Spleen (tissue), 11 donors: Measurements from ENCODE around the gene USP32. TPM values are rescaled to one million over a fixed set of nuclear protein-coding genes. Genes with fewer than 3 reads are reported as not detected.

Source experiments
- DNase-seq: peaks from one replicate; pipeline ENCODE4 v3.0.0-alpha.2; 2020
- H3K27ac ChIP-seq, 8 donors: fragments of 200-600 bp; sonication (generic) in 7 of 8; 1 replicate in 4 of 8; 2 replicates in 4 of 8; pipeline versions ENCODE4 v1.5.0 to v1.8.0; 2016 to 2021; ENCODE audit warnings: inconsistent platforms in 4 of 8, mild to moderate bottlenecking in 4 of 8, moderate library complexity in 1 of 8
- H3K27me3 ChIP-seq, 7 donors: fragments of 200-600 bp; sonication (generic) in 6 of 7; replicated peaks in 1 of 7; 1 replicate in 4 of 7; 2 replicates in 3 of 7; pipeline versions ENCODE4 v1.5.0 to v1.8.0; 2016 to 2021; ENCODE audit warnings: inconsistent platforms in 3 of 7, mild to moderate bottlenecking in 1 of 7
- H3K36me3 ChIP-seq, 6 donors: fragments of 200-600 bp; sonication (generic) in 5 of 6; 1 replicate in 4 of 6; 2 replicates in 2 of 6; pipeline versions ENCODE4 v1.5.0 to v1.8.0; 2016 to 2021; ENCODE audit warnings: inconsistent platforms in 2 of 6
- H3K4me1 ChIP-seq, 6 donors: fragments of 200-600 bp; sonication (generic) in 5 of 6; 1 replicate in 3 of 6; 2 replicates in 3 of 6; pipeline versions ENCODE4 v1.5.0 to v1.8.0; 2016 to 2021; ENCODE audit warnings: inconsistent platforms in 3 of 6
- H3K4me3 ChIP-seq, 8 donors: fragments of 200-600 bp; sonication (generic) in 7 of 8; 1 replicate in 4 of 8; 2 replicates in 4 of 8; pipeline versions ENCODE4 v1.5.0 to v1.8.0; 2016 to 2021; ENCODE audit warnings: inconsistent platforms in 4 of 8, mild to moderate bottlenecking in 4 of 8, moderate library complexity in 2 of 8
- H3K9me3 ChIP-seq, 8 donors: fragments of 200-600 bp; sonication (generic) in 7 of 8; 1 replicate in 4 of 8; 2 replicates in 4 of 8; pipeline versions ENCODE4 v1.5.0 to v1.8.0; 2016 to 2021; ENCODE audit warnings: inconsistent platforms in 4 of 8
- POLR2A ChIP-seq, 3 donors: fragments of 450-650 bp; IDR thresholded peaks; one replicate each; pipeline ENCODE4 v1.5.1; 2017; ENCODE audit warnings: antibody characterized with exemption in 3 of 3, mild to moderate bottlenecking in 1 of 3
- POLR2AphosphoS5 ChIP-seq, 3 donors: sonication (generic); formaldehyde crosslinking; IDR thresholded peaks; one replicate each; pipeline ENCODE4 v1.5.1; 2017; ENCODE audit warnings: antibody characterized with exemption in 3 of 3
- WGBS, 5 donors: extraction: QIAGEN DNeasy Blood & Tissue Kit in 3 of 5; methylation state at CpG; one replicate each; pipeline versions ENCODE4 v1.1.5 to v1.1.7; 2013 to 2018; 5-methylcytosine and 5-hydroxymethylcytosine counted together
- intact Hi-C: fragments of 100-400 bp; cut with DNase I; formaldehyde crosslinking; loops from one replicate; pipeline ENCODE4 v1.15.0; 2023; ENCODE audit warnings: low total_unique reads
- polyA plus RNA-seq, 3 donors: library from polyadenylated mRNA; stranded (reverse); fragments of 200-250 nt; gene quantifications; one replicate each; pipeline ENCODE4 v1.2.1, GENCODE V29; 2013
- total RNA-seq, 7 donors: library from RNA; depleted of rRNA in 3 of 7; stranded (reverse); fragments of >200 nt in 3 of 7; fragmentation: NEBNext Ultra II Directional in 4 of 7; extraction: Animal tissue kit (Norgen Biotek cat#: 25700) in 4 of 7; gene quantifications; one replicate each; pipeline versions ENCODE4 v1.1.0 to v1.2.1, GENCODE V29; 2016 to 2021
- TF ChIP-seq, protein P1 (sequence below), 11 experiments: fragments of 200-600 bp in 7 of 11; fragments of 450-650 bp in 4 of 11; sonication (generic) in 4 of 11; IDR thresholded peaks in 8 of 11; conservative IDR thresholded peaks in 3 of 11; 1 replicate in 7 of 11; 2 replicates in 4 of 11; pipeline versions ENCODE4 v1.4.0 to v1.8.0; 2016 to 2021; ENCODE audit warnings: antibody characterized with exemption in 11 of 11, inconsistent platforms in 4 of 11, mild to moderate bottlenecking in 1 of 11
- donor health status: healthy with polysubstance abuse.
- donor health status: DM: no; HTN: no; CAD: no; lungs with moderate emphysema.
- donor health status: DM: no; HTN: no; CAD: no.
- donor health status: Bipolar disorder and iron deficiency.
- donor health status: healthy.
- donor health status: DM: no; HTN: no; CAD: no.
- donor health status: DM: yes; HTN: yes; CAD: no.

The USP32 gene
- total and polyA plus RNA-seq, 10 donors = 7.3 to 115 (median 79.8) TPM

DNA sequence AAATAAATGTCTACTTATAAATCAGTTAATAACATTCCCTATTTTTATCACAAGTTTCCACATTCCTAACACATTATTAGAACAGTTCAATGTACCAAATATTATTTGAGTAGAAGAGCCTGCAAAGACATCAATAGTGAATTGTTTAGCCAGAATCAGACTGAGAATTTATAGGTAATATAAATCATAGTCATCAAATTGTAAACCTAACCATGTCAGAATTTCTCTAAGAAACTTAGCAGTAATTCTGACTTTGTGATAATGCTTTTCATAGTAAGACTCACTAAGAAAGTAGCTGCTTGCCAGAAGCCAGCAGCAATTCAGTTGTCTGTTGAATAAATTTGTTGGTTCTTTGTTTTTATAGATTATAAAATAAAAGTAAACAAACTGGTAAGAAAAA is 111.3 kb downstream of the USP32 start:
- Histone ChIP-seq H3K4me3 (no peak overlapping the region), H3K4me1 (peaks cover 0 to 10% (median 0%) of the 10 kb centered on the region in 6 donors), H3K36me3 (peaks cover 0 to 33% (median 2%) of the 10 kb centered on the region in 6 donors), H3K27me3 (no peaks in the 10 kb centered on the region), H3K27ac (no peak overlapping the region), H3K9me3 (no peaks in the 10 kb centered on the region)
- intact Hi-C loops = no loop called here
- no peak for TF ChIP-seq POLR2A (IDR thresholded peaks at IDR 0.05)
- no peak for TF ChIP-seq POLR2AphosphoS5 (IDR thresholded peaks at IDR 0.05)
- TF ChIP-seq, protein P1, sequence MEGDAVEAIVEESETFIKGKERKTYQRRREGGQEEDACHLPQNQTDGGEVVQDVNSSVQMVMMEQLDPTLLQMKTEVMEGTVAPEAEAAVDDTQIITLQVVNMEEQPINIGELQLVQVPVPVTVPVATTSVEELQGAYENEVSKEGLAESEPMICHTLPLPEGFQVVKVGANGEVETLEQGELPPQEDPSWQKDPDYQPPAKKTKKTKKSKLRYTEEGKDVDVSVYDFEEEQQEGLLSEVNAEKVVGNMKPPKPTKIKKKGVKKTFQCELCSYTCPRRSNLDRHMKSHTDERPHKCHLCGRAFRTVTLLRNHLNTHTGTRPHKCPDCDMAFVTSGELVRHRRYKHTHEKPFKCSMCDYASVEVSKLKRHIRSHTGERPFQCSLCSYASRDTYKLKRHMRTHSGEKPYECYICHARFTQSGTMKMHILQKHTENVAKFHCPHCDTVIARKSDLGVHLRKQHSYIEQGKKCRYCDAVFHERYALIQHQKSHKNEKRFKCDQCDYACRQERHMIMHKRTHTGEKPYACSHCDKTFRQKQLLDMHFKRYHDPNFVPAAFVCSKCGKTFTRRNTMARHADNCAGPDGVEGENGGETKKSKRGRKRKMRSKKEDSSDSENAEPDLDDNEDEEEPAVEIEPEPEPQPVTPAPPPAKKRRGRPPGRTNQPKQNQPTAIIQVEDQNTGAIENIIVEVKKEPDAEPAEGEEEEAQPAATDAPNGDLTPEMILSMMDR (IDR thresholded peaks at IDR 0.05 in 8 of 11, conservative IDR thresholded peaks at IDR 0.05 in 3 of 11) = no peak
- DNase-seq = no peak

DNA sequence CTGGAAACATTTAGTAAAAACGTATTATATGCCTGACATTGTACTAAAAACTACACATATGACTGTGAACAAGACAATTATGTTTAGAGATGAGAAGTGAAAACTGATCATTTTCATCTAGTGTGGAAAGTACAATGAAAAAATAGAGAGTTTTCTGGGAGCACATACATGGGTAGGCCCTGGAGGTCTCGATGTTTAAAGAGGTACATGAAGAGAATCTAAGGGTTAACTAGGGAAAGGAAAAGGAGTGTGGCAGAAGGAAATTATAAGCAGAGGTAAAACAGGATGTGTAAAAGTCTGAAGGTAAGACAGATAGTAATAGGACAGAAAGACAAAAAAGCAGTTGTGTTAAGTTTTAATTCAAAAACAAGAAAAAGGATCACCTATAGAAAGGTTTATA is 113.7 kb downstream of the USP32 start:
- Histone ChIP-seq H3K27ac (no peak overlapping the region), H3K4me1 (peaks cover 0 to 6% (median 0%) of the 10 kb centered on the region in 6 donors), H3K36me3 (peaks cover 0 to 37% (median 2%) of the 10 kb centered on the region in 6 donors), H3K9me3 (no peaks in the 10 kb centered on the region), H3K4me3 (no peak overlapping the region), H3K27me3 (no peaks in the 10 kb centered on the region)
- DNase-seq = no peak
- TF ChIP-seq POLR2AphosphoS5 (IDR thresholded peaks at IDR 0.05) (no peak), POLR2A (IDR thresholded peaks at IDR 0.05) (no peak)
- TF ChIP-seq, protein P1 (IDR thresholded peaks at IDR 0.05 in 8 of 11, conservative IDR thresholded peaks at IDR 0.05 in 3 of 11) = no peak
- 70 to 91% (median 84%) methylated on average over 2 of the region's 2 CpGs for WGBS, 5 donors
- intact Hi-C loops = no loop called here

DNA sequence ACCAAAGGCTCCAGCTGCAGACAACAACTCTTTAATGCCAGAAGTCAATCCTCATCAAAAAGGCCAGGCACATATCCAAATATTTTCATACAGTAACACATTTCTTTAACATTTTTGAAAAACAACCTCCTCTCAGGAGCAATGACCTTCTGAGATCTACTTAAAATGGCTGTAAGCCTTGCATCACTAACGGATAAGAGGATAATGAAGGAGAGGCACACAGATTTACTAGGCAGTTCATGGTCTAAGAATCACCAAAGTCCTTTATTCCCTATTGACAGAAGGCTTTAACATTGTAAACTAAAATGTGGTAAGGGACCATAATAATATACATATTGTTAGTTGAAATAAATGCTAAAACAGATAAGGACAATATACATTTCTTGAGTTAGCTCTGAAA is 114.7 kb downstream of the USP32 start:
- Histone ChIP-seq H3K36me3 (peaks cover 0 to 32% (median 2%) of the 10 kb centered on the region in 6 donors), H3K27me3 (no peaks in the 10 kb centered on the region), H3K27ac (no peak overlapping the region), H3K4me3 (no peak overlapping the region), H3K9me3 (no peaks in the 10 kb centered on the region), H3K4me1 (peaks cover 0 to 6% (median 0%) of the 10 kb centered on the region in 6 donors)
- DNase-seq = no peak
- no peak for TF ChIP-seq POLR2A (IDR thresholded peaks at IDR 0.05)
- TF ChIP-seq, protein P1 (IDR thresholded peaks at IDR 0.05 in 8 of 11, conservative IDR thresholded peaks at IDR 0.05 in 3 of 11) = no peak
- intact Hi-C loops = no loop called here
- WGBS, 5 donors = 74 to 95% (median 86%) methylated on average over 1 of the region's 1 CpG

DNA sequence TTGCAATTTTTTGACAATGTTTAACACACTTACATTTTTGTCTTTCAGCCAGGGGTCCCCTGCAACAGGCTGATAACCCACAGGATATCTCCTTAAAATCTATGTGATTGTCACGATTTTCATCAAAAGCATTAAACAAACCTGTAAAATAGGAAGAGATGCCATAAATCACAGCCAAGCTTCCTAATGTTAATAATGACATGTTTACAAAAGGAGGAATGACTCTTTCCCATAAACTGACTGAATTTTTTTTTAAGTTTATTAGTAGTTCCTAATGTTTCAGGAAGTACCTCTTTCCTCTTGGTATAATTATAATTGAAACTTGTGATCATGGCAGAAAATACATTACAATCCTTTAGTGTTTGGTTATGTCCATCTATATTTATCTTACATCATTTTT is 122.5 kb downstream of the USP32 start:
- TF ChIP-seq POLR2A (IDR thresholded peaks at IDR 0.05) (no peak), POLR2AphosphoS5 (IDR thresholded peaks at IDR 0.05) (no peak)
- TF ChIP-seq, protein P1 (IDR thresholded peaks at IDR 0.05 in 8 of 11, conservative IDR thresholded peaks at IDR 0.05 in 3 of 11) = no peak
- H3K27ac ChIP-seq = no peak overlapping the region

More for the DNA sequence above, 122.5 kb downstream of the USP32 start:
- Histone ChIP-seq H3K36me3 (peaks cover 0 to 73% (median 26%) of the 10 kb centered on the region in 6 donors), H3K9me3 (no peaks in the 10 kb centered on the region), H3K27me3 (no peaks in the 10 kb centered on the region), H3K4me3 (no peak overlapping the region), H3K4me1 (peaks cover 0 to 8% (median 0%) of the 10 kb centered on the region in 6 donors)
- intact Hi-C loops = no loop called here
- 52 to 63% (median 53%) methylated on average over 1 of the region's 1 CpG for WGBS, 5 donors
- no peak for DNase-seq
